GM23248 (cell line): ENCODE data around the gene HOXB3. TPM values are rescaled to one million over a fixed set of nuclear protein-coding genes. Genes with fewer than 3 reads are reported as not detected.

Source experiments
- DNase-seq: peaks from one replicate; pipeline ENCODE4 v3.0.0-alpha.2; 2015
- H2AFZ ChIP-seq: fragments of 200-600 bp; sonication (generic); 2 replicates; pipeline ENCODE4 v1.6.1; 2016; ENCODE audit warnings: antibody characterized with exemption
- H3F3A ChIP-seq: fragments of 200-600 bp; sonication (generic); 2 replicates; pipeline ENCODE4 v1.6.1; 2016; ENCODE audit warnings: mild to moderate bottlenecking, antibody characterized with exemption, mixed run types; ENCODE audit not compliant: insufficient read depth
- H3K27ac ChIP-seq: fragments of 200-600 bp; sonication (generic); 2 replicates; pipeline ENCODE4 v1.5.1; 2016; ENCODE audit warnings: mild to moderate bottlenecking
- H3K27me3 ChIP-seq: fragments of 200-600 bp; sonication (generic); replicated peaks from 2 replicates; pipeline ENCODE4 v1.6.1; 2016; ENCODE audit warnings: mild to moderate bottlenecking; ENCODE audit not compliant: insufficient read depth
- H3K36me3 ChIP-seq: fragments of 200-600 bp; sonication (generic); 2 replicates; pipeline ENCODE4 v1.6.1; 2016; ENCODE audit warnings: low read depth, mild to moderate bottlenecking
- H3K4me1 ChIP-seq: fragments of 200-600 bp; sonication (generic); 2 replicates; pipeline ENCODE4 v1.6.1; 2016; ENCODE audit warnings: mild to moderate bottlenecking; ENCODE audit not compliant: insufficient read depth
- H3K4me2 ChIP-seq: fragments of 200-600 bp; sonication (generic); one replicate; pipeline ENCODE4 v1.6.1; 2016; ENCODE audit warnings: mild to moderate bottlenecking; ENCODE audit not compliant: unreplicated experiment
- H3K4me3 ChIP-seq: fragments of 200-600 bp; sonication (generic); 2 replicates; pipeline ENCODE4 v1.5.1; 2016; ENCODE audit warnings: mild to moderate bottlenecking
- H3K79me2 ChIP-seq: fragments of 200-600 bp; sonication (generic); 2 replicates; pipeline ENCODE4 v1.6.1; 2016; ENCODE audit warnings: mild to moderate bottlenecking; ENCODE audit not compliant: insufficient read depth
- H3K9ac ChIP-seq: fragments of 200-600 bp; sonication (generic); 2 replicates; pipeline ENCODE4 v1.6.1; 2016; ENCODE audit warnings: mild to moderate bottlenecking
- H3K9me2 ChIP-seq: fragments of 200-600 bp; sonication (generic); 2 replicates; pipeline ENCODE4 v1.6.1; 2016; ENCODE audit warnings: mixed run types, mild to moderate bottlenecking, moderate library complexity; ENCODE audit not compliant: insufficient read depth
- H3K9me3 ChIP-seq: fragments of 200-600 bp; sonication (generic); one replicate; pipeline ENCODE4 v1.6.1; 2017; ENCODE audit warnings: low read depth
- H4K20me1 ChIP-seq: fragments of 200-600 bp; sonication (generic); 2 replicates; pipeline ENCODE4 v1.6.0; 2016; ENCODE audit not compliant: insufficient read depth
- EZH2 ChIP-seq: fragments of 200-600 bp; sonication (generic); IDR thresholded peaks from 2 replicates; pipeline ENCODE4 v1.6.1; 2018; ENCODE audit warnings: antibody characterized with exemption, mild to moderate bottlenecking; ENCODE audit not compliant: insufficient read depth, poor library complexity, severe bottlenecking
- EZH2phosphoT487 ChIP-seq: fragments of 200-600 bp; sonication (generic); IDR thresholded peaks from 2 replicates; pipeline ENCODE4 v1.6.1; 2018; ENCODE audit warnings: antibody characterized with exemption, moderate library complexity, mild to moderate bottlenecking, low read depth; ENCODE audit not compliant: insufficient read depth
- WGBS, 2 experiments: methylation state at CpG; one replicate each; pipeline ENCODE4 v1.1.6; 2015 to 2017; ENCODE audit warnings: low lambda C conversion rate in 2 of 2, low coverage in 1 of 2; ENCODE audit errors: missing lambda C conversion rate in 2 of 2; 5-methylcytosine and 5-hydroxymethylcytosine counted together
- in situ Hi-C: fragments of 300-500 bp; cut with MboI; formaldehyde crosslinking; loops from 2 replicates; pipeline ENCODE4 v1.15.0; 2020
- polyA plus RNA-seq: library from polyadenylated mRNA; unstranded; fragments of >200 nt; fragmentation: Nextera tagmentation; extraction: Ambion mirVana; gene quantifications from 2 replicates; pipeline ENCODE4 v1.2.1, GENCODE V29; 2016
- total RNA-seq: library from RNA; depleted of rRNA; stranded (reverse); fragments of >200 nt; shearing (Covaris generic); gene quantifications from 2 replicates; pipeline ENCODE4 v1.2.3, GENCODE V29; 2014

The HOXB3 gene
- total and polyA plus RNA-seq, 2 experiments from 2014 or later, result 1.9 to 2.4 TPM

- Histone ChIP-seq H3K27ac (no peak overlapping the region), H4K20me1 (no peaks in the 10 kb centered on the region), H3K4me2 (peak overlapping the region; percentile 93), H3K9me2 (no peaks in the 10 kb centered on the region), H3K9ac (peak overlapping the region; percentile 39; the same call in 1 of the 2 replicates), H3K9me3 (no peaks in the 10 kb centered on the region), H3K27me3 (peaks cover 46% of the 10 kb centered on the region), H3K4me3 (peak overlapping the region; percentile 72), H3K79me2 (no peaks in the 10 kb centered on the region), H3K36me3 (no peaks in the 10 kb centered on the region), H2AFZ (peak overlapping the region; percentile 85), H3K4me1 (no peaks in the 10 kb centered on the region; the same call in 1 of the 2 replicates), H3F3A (no peaks in the 10 kb centered on the region)
- WGBS, 2 experiments, result 4 to 6% methylated on average over 42 to 56 of the region's 67 CpGs
- in situ Hi-C loops, result no loop called here
- peak; percentile 76 for DNase-seq
- TF ChIP-seq EZH2phosphoT487 (0 out of 2 replicates have a peak, but pooled peaks have one; percentile 11), EZH2 (no peak)
Observed at GRCh38 chr17:48612854-48613691, 23.0 kb upstream of the HOXB3 start.

- no peaks in the 10 kb centered on the region for H3K79me2 ChIP-seq
- peak overlapping the region; percentile 93 for H3K4me2 ChIP-seq
- no peaks in the 10 kb centered on the region; the same call in 1 of the 2 replicates for H3K4me1 ChIP-seq
- TF ChIP-seq EZH2phosphoT487, result 0 out of 2 replicates have a peak, but pooled peaks have one; percentile 21
- TF ChIP-seq EZH2, result no peak
- H2AFZ ChIP-seq, result peak overlapping the region; percentile 85
- no peak overlapping the region for H3K9ac ChIP-seq
- WGBS, 2 experiments, result 7 to 32% methylated on average over 4 to 15 of the region's 15 CpGs
- in situ Hi-C loops, result no loop called here
- H3K9me2 ChIP-seq, result no peaks in the 10 kb centered on the region
- no peaks in the 10 kb centered on the region for H3K36me3 ChIP-seq
- no peak overlapping the region for H3K27ac ChIP-seq
- no peaks in the 10 kb centered on the region for H3K9me3 ChIP-seq
- H4K20me1 ChIP-seq, result no peaks in the 10 kb centered on the region
- peaks cover 40% of the 10 kb centered on the region for H3K27me3 ChIP-seq
- DNase-seq, result peak; percentile 36
- H3F3A ChIP-seq, result no peaks in the 10 kb centered on the region
- peak overlapping the region; percentile 72 for H3K4me3 ChIP-seq
Observed at GRCh38 chr17:48612456-48612853, 22.4 kb upstream of the HOXB3 start.

- H3K27ac ChIP-seq, result no peak overlapping the region
- peak overlapping the region; percentile 77 for H3K4me3 ChIP-seq
- peak; percentile 53 for DNase-seq
- no peaks in the 10 kb centered on the region for H3K36me3 ChIP-seq
- H3K79me2 ChIP-seq, result no peaks in the 10 kb centered on the region
- in situ Hi-C loops, result no loop called here
- H3K4me2 ChIP-seq, result peak overlapping the region; percentile 83
- peaks cover 34% of the 10 kb centered on the region for H3K27me3 ChIP-seq
- TF ChIP-seq EZH2, result no peak
- TF ChIP-seq EZH2phosphoT487, result no peak
- H3K9me3 ChIP-seq, result no peaks in the 10 kb centered on the region
- no peaks in the 10 kb centered on the region for H3K9me2 ChIP-seq
- no peaks in the 10 kb centered on the region; the same call in 1 of the 2 replicates for H3K4me1 ChIP-seq
- WGBS, 2 experiments, result 13 to 22% methylated on average over 22 to 34 of the region's 36 CpGs
- H4K20me1 ChIP-seq, result no peaks in the 10 kb centered on the region
- H3F3A ChIP-seq, result no peaks in the 10 kb centered on the region
- peak overlapping the region; percentile 84; the same call in 1 of the 2 replicates for H3K9ac ChIP-seq
- peak overlapping the region; percentile 93 for H2AFZ ChIP-seq
Observed at GRCh38 chr17:48611681-48612455, 21.8 kb upstream of the HOXB3 start.

- no peaks in the 10 kb centered on the region for H3K9me2 ChIP-seq
- peak overlapping the region; percentile 67 for H3K27ac ChIP-seq
- peaks cover 28% of the 10 kb centered on the region for H3K27me3 ChIP-seq
- H2AFZ ChIP-seq, result peak overlapping the region; percentile 93
- in situ Hi-C loops, result no loop called here
- TF ChIP-seq EZH2phosphoT487, result no peak
- no peak for TF ChIP-seq EZH2
- no peaks in the 10 kb centered on the region; the same call in 1 of the 2 replicates for H3K4me1 ChIP-seq
- H3K9ac ChIP-seq, result peak overlapping the region; percentile 84
- no peaks in the 10 kb centered on the region for H3K79me2 ChIP-seq
- H3F3A ChIP-seq, result no peaks in the 10 kb centered on the region
- no peaks in the 10 kb centered on the region for H4K20me1 ChIP-seq
- peak overlapping the region; percentile 77 for H3K4me3 ChIP-seq
- H3K36me3 ChIP-seq, result no peaks in the 10 kb centered on the region
- WGBS, 2 experiments, result 4 to 5% methylated on average over 22 of the region's 22 CpGs
- H3K9me3 ChIP-seq, result no peaks in the 10 kb centered on the region
- peak; percentile 64 for DNase-seq
- peak overlapping the region; percentile 83 for H3K4me2 ChIP-seq
Observed at GRCh38 chr17:48611213-48611612, 21.2 kb upstream of the HOXB3 start.
